ENCODE measurements around the gene MYO16.
"Not testable (repeated sequence)": the region's sequence is repeated elsewhere in the genome, so short reads cannot be mapped to it uniquely, and the experiment has no call there.

MYO16 gene

DNA sequence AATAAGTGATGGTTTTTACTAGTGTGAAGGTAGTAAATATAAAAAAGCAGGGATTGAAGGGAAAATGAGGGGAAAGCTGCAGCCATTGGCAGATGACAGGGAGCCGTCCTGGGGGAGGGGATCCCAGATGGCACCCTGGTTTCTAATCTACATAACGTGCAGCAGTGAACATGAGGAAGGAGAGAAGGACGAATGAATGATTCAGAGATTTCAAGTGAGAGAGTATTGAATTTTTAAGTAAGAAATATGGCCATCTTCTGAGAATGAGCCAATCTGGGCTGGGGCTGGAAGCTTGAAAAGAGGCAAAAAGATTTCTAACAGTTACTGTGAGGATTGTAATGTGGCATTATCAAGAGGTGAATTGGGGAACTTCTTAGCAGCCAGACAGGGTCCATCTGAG is 414.2 kb downstream of the MYO16 start:
- no peak for DNase-seq (ENCODE audit: low read depth, low spot score)

DNA sequence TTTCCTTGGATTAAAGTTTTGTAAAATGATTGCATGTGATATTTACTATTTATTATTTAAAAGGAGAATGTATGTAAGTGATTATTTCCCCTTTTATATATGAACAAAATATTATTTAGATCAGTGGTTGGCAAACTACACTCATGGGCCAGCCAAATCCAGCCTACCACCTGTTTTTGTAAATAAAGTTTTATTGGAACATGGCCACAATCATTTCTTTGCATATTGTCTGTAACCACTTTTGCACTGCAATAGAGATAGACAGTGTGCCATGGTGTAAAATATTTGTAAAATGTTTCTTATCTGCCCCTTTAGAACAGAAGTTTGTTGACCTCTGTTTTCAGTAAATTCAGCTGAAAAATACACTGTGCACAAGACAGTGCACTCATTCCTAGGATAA is 426.4 kb downstream of the MYO16 start:
- no peak for DNase-seq (ENCODE audit: low read depth, low spot score)

DNA sequence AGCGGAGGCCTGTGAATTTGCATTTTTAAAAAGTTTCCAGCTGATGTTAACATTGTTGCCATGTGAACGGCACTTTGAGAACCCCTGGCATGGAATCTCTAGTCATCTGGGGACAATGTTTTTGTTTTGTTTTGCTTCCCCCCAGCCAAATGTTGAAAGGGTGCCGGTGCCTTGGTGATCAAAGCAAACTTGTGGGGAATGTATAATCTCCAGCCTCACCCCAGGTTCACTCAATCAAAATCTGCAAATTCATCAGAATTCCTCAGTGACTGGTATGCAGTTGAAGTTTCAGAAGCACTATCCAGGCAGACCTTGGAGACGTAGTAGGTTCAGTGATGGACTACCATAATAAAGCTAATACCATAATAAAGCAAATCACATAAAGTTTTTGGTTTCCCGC is 428.7 kb downstream of the MYO16 start:
- DNase-seq (ENCODE audit: low read depth, low spot score) = no peak

- no peak for DNase-seq (ENCODE audit: low read depth, low spot score)
Measured at GRCh38 chr13:109072505-109072904, 443.1 kb downstream of the MYO16 start.

DNA sequence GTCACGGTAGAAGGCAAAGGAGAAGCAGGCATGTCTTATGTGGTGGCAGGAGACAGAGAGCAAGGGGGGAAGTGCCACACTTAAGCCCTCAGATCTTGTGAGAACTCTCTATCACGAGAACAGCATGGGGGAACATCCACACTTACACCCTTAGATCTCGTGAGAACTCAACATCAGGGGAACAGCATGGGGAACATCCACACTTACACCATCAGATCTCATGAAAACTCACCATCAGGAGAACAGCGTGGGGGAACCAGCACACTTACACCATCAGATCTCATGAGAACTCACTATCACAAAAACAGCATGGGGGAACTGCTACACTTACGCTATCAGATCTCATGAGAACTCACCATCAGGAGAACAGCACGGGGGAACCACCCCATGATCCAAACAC is 445.0 kb downstream of the MYO16 start:
- DNase-seq (ENCODE audit: low read depth, low spot score) = no peak

GRCh38 chr13:109074853-109075252 is 445.4 kb downstream of the MYO16 start:
- DNase-seq (ENCODE audit: low read depth, low spot score) = no peak

DNA sequence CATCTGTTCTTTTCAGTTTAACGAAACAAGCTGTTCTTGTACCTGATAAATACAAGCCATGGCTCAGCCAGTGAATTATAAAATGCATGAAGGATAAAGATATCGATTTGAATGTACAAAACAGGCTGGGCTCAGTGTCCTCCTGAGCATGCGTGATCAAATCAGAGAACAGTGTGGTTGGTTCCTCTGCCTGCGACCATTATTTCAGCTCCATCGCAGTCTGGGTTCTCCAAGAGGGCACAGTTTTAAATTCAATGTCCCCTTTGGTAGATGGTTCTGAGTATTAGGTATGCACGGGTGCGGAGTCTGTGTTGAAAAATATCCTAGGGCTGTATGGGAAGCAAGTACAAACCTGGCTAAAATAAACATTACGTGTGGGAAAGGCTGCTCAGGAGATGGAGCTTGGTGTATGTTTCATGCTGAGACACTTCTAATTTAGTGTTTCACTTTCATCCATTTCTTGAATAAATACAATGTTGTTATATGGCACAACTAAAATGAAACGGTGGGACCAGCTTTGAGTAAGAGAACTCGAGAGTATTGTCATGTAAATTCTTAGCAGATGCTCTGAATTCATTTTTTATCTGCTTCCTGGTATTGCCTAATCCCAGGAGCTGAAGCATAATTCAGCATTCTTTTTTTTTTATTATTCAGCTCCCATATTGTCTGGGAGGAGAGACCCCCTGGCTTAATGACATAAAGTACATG is 458.7 kb downstream of the MYO16 start:
- DNase-seq (ENCODE audit: low read depth, low spot score) = no peak

GRCh38 chr13:109088624-109088917 is 459.2 kb downstream of the MYO16 start:
- DNase-seq (ENCODE audit: low read depth, low spot score) = no peak

DNA sequence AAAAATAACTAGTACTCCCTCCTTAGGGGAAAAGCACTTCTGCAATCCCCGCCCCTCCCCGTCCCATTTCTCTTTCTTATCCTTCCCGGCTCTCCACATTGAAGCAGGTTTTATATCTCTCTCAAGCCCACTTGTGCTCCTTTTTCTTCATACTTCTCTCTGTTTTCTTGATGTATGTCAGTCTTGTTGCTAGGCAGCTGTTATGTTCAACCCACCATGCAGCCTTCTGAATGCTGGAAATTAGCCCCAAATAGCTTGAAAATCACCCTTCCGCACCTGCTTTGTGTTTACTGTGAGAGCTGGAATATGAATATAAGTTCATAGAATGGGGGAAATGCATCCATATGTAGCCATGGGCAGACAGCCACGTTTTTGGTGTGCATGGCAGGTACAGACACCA is 461.4 kb downstream of the MYO16 start:
- no peak for DNase-seq (ENCODE audit: low read depth, low spot score)

DNA sequence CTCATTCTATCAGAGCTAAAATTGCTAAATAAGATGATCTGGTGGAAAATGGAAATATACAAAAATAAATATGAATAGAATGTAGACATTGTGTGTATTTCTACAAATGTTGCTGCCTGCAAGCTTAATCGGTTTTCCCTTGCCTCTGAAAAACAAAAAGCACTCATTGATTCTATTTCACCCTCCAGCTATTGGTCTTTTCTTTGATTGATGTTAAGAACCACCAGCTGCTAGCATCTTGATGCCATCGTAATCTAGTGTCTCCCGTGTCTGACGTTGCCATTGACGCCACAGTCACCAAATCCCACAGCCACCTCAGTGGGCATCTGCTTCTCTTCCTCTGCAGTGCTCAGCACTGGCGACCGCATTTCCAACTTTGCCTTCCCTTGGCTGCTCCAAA is 461.8 kb downstream of the MYO16 start:
- no peak for DNase-seq (ENCODE audit: low read depth, low spot score)

DNA sequence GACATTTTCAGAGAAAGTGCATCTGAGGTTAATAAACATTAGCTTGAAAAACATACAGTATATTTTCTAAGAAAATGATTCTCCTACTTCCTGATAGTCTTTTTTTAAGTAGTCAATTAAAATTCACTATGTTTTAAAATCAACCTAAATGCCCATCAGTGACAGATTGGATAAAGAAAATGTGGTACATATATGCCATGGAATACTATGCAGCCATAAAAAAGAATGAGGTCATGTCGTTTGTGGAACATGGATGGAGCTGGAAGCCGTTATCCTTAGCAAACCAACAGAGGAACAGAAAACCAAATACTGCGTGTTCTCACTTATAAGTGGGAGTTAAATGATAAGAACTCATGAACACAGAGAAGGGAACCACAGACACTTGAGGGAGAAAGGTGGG is 462.8 kb downstream of the MYO16 start:
- not testable (repeated sequence) for DNase-seq (ENCODE audit: low read depth, low spot score)

GRCh38 chr13:109093998-109094397 is 464.6 kb downstream of the MYO16 start:
- DNase-seq (ENCODE audit: low read depth, low spot score) = no peak

- DNase-seq (ENCODE audit: low read depth, low spot score) = no peak
Measured at GRCh38 chr13:109095126-109095525, 465.7 kb downstream of the MYO16 start.

DNA sequence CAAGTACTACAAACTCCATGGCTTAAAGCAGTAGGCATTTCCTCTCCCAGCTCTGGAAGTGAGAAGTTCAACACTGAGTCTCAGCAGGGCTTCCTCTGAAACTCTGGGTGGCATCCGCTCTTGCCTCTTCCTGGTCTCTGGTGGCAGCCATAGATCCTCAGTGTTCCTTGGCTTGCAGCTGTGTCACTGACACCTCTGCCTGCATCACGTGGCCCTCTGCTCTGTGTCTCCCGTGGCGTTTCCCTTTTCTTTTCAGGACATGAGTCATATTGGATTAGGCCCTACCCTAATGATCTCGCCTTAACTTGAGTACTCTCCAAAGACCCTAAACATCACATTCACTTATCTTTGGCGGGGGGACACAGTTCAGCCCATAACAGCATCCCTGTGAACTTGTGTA is 466.7 kb downstream of the MYO16 start:
- DNase-seq (ENCODE audit: low read depth, low spot score) = no peak

DNA sequence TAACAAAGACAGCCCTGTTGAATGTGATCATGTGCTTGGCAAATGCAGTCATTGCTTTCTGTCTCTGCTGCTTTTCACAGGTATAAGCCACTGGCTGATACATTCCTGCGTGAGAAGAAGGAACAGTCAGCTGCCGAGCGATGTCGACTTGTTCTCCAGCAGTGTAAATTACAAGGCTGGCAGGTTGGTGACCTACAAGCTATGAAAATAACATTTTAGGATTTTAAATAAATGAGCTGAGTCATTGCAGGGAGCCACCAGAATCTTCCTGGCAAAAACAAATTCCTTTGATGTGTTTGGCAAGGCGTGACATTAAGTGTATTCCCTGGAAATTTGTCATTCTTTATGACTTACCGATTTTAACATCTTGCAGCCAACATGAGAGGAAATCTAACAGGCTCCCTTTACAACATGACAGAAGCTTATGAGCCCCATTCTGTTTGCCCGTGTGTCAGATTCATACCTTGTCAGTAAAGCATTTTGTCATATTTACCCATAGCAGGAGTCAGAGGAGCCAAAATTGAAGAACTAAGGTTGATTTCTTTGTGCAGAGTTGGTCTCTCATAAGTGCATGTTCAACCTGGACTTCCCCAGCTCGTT is 471.4 kb downstream of the MYO16 start:
- no peak for DNase-seq (ENCODE audit: low read depth, low spot score)

GRCh38 chr13:109101550-109102144 is 472.2 kb downstream of the MYO16 start:
- DNase-seq (ENCODE audit: low read depth, low spot score) = no peak

DNA sequence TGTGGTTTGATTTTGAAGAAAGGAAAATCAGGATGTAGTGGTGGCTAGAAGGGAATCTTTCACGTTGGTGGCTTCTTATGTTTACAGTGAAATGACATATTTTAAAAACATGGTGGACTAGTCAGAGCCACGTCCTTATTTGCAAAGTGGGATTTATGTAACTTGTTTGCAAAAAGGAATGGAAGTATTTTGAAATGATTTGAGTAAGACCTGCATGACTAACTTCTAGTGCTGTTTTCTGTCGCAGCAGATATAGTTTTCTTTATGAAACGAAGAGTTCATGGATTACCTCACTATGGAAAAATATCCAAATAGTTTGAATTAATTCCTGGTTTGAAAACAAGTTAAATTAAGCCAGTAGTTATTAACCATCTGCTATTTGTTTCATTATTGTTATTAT is 476.5 kb downstream of the MYO16 start:
- DNase-seq (ENCODE audit: low read depth, low spot score) = no peak

DNA sequence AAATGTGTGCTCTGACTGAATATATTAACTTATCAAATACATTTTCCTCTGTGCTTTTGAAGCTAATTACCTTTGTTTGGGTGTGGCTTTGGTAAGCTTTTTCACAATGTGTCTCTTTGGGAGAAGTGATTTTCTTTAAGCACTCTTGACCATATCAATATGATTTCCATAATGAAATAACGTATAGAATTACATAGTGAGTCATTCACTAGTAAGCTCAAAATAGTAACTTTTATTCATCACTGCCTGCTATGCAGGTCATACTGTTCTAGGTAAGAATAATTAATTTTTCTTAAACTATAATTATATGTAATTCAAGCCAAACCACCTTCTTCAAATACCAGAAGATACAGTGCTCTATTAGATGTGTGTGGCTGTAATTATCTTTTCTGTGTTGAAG is 480.7 kb downstream of the MYO16 start:
- no peak for DNase-seq (ENCODE audit: low read depth, low spot score)

GRCh38 chr13:109111141-109111540 is 481.7 kb downstream of the MYO16 start:
- no peak for DNase-seq (ENCODE audit: low read depth, low spot score)

DNA sequence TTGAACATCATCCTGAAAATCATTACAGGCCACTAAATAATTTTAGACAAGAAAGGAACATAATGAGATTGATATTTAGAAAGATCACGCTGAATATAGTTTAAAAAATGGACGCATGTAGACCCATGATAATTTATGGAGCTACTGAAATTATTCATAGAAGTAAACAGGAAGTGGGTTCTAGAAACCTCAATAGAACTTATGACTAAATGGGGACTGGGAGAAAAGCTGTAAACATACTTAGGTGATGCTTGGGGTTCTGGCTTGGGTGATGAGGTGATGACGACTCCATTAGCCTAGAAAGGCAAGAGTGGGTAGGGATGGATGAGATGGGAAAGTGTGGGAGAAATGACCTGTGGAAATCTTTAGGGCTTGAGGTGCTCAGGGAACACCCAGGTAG is 484.0 kb downstream of the MYO16 start:
- no peak for DNase-seq (ENCODE audit: low read depth, low spot score)

DNA sequence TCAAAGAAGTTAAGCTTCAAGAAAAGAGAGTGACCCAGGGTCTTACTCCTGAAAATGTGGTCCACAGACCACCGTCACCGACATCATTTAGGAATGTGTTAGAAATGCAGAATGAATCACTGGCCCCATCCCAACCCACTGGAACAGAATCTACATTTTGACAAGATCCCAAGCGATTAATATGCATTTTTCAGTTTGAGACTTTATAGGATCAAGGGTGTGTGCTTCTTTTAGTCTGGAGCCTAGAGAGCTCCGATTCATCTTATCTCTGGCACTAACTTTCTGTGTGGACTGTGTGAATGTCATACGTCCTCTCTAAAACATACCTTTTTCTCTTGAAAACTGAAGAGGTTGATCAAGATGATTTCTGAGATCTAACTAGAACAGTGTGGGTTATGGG is 484.8 kb downstream of the MYO16 start:
- no peak for DNase-seq (ENCODE audit: low read depth, low spot score)

GRCh38 chr13:109114991-109115390 is 485.6 kb downstream of the MYO16 start:
- no peak for DNase-seq (ENCODE audit: low read depth, low spot score)

DNA sequence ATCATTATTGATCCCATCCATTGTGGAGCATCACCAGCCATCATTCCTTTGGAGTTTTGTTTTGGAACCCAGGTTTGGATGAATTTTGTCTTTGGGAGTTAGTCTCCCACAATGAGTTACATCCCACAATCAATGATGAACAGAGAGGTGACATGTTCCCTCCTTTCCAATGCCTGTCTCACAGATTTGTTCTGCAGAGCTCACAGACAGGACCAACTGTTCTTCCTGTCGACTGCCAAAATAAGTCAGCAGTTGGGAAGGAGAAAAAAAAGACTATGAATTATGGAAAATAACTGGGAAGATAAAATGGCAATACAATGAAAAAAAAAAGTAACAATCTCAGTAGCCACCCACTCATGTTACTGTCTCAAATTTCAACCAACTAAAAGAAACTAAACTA is 489.1 kb downstream of the MYO16 start:
- DNase-seq (ENCODE audit: low read depth, low spot score) = no peak

DNA sequence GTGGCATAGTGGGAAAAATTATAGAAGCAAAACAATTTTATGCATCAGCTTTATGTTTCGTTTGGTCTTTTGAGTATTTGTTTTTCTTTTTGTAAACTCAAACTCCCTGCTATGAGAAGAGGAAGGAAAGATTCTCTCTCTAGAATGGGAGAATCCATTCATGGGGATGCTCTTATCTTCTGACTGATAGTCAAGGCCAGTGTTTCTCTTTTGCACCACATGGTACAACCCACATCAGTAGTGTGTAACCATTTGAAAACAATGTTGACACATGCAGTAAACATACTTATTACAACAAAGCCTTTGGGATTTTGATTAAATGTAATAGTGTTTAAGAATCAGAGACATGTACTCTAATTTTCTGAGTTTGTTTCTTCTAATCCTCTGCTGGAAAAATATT is 490.5 kb downstream of the MYO16 start:
- DNase-seq (ENCODE audit: low read depth, low spot score) = no peak
